GM21619 (cell line): ENCODE data around the gene RANGRF.

Experiments used
- ATAC-seq: cut with Tn5 transposase; IDR thresholded peaks from one replicate; pipeline ENCODE4 v1.9.1; 2021; ENCODE audit not compliant: unreplicated experiment

Gene RANGRF

GRCh38 chr17:8312726-8313600, 24.5 kb downstream of the RANGRF start:
- ATAC-seq = no peak

DNA sequence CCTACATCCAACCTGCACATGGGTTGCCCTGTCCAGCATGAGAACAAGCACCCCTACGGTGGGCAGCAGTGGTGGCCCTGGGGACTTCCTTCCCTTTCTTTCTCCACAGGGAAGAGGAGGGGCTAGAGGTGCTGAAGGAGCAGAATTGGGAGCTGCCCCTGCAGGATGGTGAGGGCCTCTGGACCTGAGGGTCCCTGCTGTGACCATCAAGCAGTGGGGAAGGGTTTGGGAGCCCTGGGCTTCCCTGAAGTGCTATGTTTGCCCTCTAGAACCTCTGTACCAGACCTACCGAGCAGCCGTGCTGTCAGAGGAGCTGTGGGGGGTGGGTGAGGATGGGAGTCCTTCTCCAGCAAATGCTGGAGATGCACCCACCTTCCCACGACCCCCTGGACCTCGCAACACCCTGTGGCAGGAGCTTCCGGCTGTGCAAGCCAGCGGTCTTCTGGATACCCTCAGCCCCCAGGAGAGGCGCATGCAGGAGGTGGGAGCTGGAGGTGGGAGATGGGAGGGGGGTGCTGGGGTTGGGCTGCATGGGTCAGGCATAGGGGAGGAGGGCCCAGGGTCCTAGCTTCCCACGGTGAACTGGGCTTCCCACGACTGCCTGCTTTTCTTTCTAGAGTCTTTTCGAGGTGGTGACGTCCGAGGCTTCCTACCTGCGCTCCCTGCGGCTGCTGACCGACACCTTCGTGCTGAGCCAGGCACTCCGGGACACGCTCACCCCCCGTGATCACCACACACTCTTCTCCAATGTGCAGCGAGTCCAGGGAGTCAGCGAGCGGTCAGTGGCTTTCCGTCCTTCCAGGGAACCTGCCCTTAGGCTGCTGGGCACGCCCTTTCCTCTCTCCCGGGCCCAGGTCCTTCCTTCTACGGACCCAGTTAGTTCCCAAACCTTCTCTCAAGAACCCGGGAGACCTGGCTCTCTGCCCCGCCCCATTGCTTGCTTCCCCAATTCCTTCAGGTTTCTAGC, 26.6 kb downstream of the RANGRF start:
- ATAC-seq = no peak

GRCh38 chr17:8315764-8316217, 27.3 kb downstream of the RANGRF start:
- no peak for ATAC-seq

GRCh38 chr17:8318010-8318935, 29.8 kb downstream of the RANGRF start:
- ATAC-seq = no peak

GRCh38 chr17:8320262-8320661, 31.8 kb downstream of the RANGRF start:
- no peak for ATAC-seq

DNA sequence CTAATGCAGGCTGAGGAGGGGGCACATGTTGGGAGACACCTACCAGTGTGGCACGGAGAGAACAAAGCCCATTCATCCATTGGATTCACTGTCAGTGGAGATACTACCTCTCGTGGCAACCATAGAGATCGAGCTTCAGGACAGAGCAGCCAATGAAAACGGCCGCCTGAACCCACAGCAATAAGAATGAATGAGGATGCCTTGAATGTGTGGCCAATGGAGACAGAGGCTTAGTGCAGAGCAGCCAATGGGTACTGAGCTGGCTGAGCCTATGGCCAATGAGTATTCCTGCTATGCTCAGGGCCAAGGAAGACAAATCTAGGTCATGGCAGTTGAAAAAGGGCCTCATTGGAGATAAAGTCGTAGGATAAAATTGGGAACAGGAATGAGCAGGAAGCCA, 32.5 kb downstream of the RANGRF start:
- ATAC-seq = no peak

GRCh38 chr17:8322061-8322460, 33.6 kb downstream of the RANGRF start:
- no peak for ATAC-seq

GRCh38 chr17:8324132-8324531, 35.7 kb downstream of the RANGRF start:
- no peak for ATAC-seq

DNA sequence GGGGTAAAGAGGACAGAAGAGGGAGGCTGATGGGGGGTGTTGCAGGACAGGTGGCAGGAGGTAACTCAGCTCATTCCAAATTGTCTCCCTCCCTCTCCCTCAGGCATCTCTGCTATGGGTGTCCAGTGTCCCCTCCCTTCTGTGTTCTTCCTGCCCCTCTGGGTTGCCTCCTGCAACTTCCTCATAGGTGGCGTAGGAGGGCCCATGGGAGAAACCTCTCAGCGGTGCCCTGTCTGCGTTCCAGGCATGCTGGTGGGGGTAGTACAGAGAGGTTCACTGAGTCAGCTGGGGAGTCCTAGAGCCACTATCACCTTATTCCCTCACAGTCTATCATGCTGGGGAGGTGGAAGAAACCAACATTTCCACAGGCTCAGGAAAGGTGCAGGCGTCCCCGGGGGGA, 36.5 kb downstream of the RANGRF start:
- no peak for ATAC-seq

DNA sequence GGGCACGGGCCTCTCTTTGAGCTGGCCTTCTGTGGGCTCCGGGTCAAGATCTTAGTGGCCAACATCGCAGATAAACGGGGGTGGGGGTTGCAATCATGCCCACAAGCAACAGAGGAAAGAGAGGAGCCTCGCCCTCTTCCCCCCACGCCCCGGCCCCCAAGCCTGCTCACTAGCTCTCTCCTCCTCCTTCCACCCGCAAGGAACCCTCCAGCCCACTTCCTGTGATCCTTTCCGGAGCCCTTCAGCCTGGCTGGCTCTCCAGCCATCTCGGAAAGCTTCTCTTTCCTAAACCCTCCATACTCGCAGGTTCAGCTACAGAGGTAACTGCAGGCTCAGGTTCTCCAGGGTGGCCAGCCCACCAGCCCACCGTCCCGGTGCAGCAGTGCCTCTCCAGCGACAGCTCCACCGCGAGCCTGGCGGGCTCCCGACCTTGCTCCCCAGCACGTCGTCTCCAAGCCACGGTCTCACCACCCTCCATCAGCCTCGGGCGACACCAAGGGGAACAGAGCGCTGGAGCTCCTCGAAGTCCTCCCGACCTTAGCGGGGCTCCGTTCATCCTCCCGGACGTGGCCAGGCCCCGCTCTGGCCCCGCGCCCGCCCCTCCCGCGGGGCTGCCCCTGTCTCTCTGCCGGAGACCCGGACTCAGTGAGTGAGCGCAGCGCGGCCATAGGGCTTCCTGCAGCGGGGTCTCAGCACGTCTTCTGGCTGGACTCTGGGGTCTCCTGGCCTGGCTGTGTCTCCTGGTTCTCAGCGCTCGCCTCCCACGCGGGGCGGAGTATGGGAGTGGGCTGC, 38.2 kb downstream of the RANGRF start:
- ATAC-seq = no peak

DNA sequence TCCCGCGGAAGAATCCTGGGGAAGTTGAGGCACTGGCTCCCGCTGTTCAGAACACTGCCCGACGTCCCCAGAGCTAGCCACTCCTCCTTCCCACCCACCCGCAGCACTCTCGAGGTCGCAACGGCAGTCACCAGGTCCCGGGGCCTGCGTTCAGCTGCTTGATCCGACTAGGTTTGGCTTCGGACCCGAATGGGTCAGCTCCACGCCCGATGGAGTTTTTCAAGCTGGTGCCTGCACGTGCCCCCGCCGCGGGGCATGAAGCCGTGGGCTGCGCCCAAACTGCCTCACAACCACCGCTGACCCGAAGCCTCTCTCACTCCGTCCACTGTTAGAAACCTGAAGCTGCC, 38.8 kb downstream of the RANGRF start:
- ATAC-seq = no peak

GRCh38 chr17:8332128-8332527, 43.7 kb downstream of the RANGRF start:
- no peak for ATAC-seq

GRCh38 chr17:8332688-8333087, 44.2 kb downstream of the RANGRF start:
- no peak for ATAC-seq

DNA sequence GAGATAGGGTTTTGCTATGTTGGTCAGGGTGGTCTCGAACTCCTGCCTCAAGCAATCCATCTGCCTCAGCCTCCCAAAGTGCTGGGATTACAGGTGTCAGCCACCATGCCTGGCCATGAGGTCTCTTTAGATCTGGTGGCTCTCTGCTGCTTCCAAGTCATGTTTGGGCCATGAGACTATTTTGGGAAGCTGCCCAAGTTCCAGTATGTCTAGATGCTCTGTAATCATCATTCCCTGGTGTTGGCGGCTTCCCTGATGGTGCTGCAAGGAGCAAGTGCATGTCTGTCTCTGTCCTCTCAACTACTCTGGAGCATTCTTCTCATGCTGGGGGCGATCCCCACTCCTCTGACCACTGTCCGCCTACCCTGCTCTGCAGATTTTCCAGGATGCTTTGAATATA, 44.8 kb downstream of the RANGRF start:
- ATAC-seq = no peak

GRCh38 chr17:8337802-8338752, 49.6 kb downstream of the RANGRF start:
- no peak for ATAC-seq

- ATAC-seq = no peak
Observed at GRCh38 chr17:8338753-8339140, 50.3 kb downstream of the RANGRF start.

DNA sequence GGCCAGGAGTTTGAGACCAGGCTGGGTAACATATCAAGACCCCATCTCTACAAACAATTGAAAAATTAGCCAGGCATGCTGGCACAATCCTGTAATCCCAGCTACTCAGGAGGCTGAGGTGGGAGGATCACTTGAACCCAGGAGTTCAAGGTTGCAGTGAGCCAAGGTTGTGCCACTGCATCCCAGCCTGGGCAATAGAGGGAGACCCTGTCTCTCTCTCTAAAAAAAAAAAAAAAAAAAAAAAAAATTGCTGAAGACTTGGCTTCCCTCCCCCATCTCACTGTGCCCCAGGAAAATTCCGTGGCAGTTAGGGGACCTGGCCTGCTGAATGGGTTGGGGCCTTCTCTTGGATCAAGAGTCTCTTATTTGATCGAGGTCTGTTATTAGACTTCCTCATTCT, 51.1 kb downstream of the RANGRF start, which contains the start of gene ODF4:
Gene ODF4, plus strand, starts transcription at position 301 of the 400 bp plus-strand sequence. CDS start 212 bp downstream, outside the sequence.
- ATAC-seq = no peak
